ENCODE measurements around the gene ZNF672. TPM values are rescaled to one million over a fixed set of nuclear protein-coding genes. Genes with fewer than 3 reads are reported as not detected.
"Not testable (repeated sequence)": the region's sequence is repeated elsewhere in the genome, so short reads cannot be mapped to it uniquely, and the experiment has no call there.

Gene ZNF672
- total RNA-seq, 1 experiment from 2014 or later: 16.7 TPM

DNA sequence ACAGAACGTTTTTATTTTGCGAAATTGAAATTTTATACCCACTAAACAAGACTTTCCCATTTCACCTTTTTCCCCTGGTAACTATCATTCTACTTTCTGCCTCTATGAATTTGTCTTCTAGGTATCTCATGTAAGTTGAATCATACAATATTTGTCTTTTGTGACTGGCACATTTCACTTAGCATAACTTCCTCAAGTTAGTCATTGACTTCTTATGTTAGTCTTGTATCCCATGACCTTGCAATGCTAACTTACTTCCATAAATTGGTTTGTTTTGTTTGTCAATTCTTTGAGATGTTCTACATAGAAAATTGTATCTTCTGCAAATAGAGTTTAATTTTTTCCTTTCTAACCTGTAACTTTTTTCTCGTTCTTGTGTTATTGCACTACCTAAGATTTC lies 39.2 kb upstream of the ZNF672 start:
- Histone ChIP-seq H3K9ac (ENCODE audit: low read length) (no peak overlapping the region), H3K27ac (ENCODE audit: low read length) (no peak overlapping the region), H3K4me1 (ENCODE audit: low read length) (no peaks in the 10 kb centered on the region), H4K20me1 (ENCODE audit: insufficient read depth, low read depth, low read length) (no peaks in the 10 kb centered on the region), H3K36me3 (ENCODE audit: insufficient read depth, low read length) (no peaks in the 10 kb centered on the region), H3K4me3 (ENCODE audit: low read length) (no peak overlapping the region), H3K27me3 (ENCODE audit: low read length) (no peaks in the 10 kb centered on the region), H3K9me3 (ENCODE audit: low read length) (peaks cover 4% of the 10 kb centered on the region), H3K4me2 (ENCODE audit: low read depth, low read length, poor library complexity, severe bottlenecking) (no peak overlapping the region), H3K9me2 (replicated peaks; ENCODE audit: insufficient read depth, low read length) (no peaks in the 10 kb centered on the region), H2AFZ (ENCODE audit: low read length) (no peak overlapping the region), H3K79me2 (ENCODE audit: low read length) (no peaks in the 10 kb centered on the region)
- DNase-seq: no peak

DNA sequence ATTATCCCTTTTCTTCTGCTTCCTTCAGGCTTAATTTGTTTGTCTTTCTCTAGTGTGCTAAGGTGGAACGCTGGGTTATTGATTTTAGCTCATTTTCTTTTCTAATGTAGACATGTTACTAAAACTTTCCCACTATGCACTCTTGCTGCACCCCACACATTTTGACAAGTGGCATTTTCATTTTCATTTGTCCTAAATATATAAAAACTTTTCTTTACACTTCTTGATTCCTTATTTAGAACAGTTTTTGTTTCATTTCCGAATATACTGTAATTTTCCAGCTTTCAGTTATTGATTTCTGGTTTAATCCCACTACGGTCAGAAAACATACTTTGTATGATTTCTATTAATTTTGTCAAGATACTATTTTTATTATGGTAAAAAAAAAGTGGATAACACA lies 37.6 kb upstream of the ZNF672 start:
- H4K20me1 ChIP-seq (ENCODE audit: insufficient read depth, low read depth, low read length): no peaks in the 10 kb centered on the region
- H3K36me3 ChIP-seq (ENCODE audit: insufficient read depth, low read length): no peaks in the 10 kb centered on the region
- peaks cover 14% of the 10 kb centered on the region for H3K4me1 ChIP-seq (ENCODE audit: low read length)
- H3K27me3 ChIP-seq (ENCODE audit: low read length): no peaks in the 10 kb centered on the region
- no peak overlapping the region for H3K9ac ChIP-seq (ENCODE audit: low read length)
- no peaks in the 10 kb centered on the region for H3K79me2 ChIP-seq (ENCODE audit: low read length)
- no peak overlapping the region for H2AFZ ChIP-seq (ENCODE audit: low read length)
- no peak overlapping the region for H3K27ac ChIP-seq (ENCODE audit: low read length)
- H3K4me3 ChIP-seq (ENCODE audit: low read length): no peak overlapping the region
- no peaks in the 10 kb centered on the region for H3K9me3 ChIP-seq (ENCODE audit: low read length)
- no peaks in the 10 kb centered on the region for H3K9me2 ChIP-seq (replicated peaks; ENCODE audit: insufficient read depth, low read length)
- H3K4me2 ChIP-seq (ENCODE audit: low read depth, low read length, poor library complexity, severe bottlenecking): no peak overlapping the region
- DNase-seq: no peak

DNA sequence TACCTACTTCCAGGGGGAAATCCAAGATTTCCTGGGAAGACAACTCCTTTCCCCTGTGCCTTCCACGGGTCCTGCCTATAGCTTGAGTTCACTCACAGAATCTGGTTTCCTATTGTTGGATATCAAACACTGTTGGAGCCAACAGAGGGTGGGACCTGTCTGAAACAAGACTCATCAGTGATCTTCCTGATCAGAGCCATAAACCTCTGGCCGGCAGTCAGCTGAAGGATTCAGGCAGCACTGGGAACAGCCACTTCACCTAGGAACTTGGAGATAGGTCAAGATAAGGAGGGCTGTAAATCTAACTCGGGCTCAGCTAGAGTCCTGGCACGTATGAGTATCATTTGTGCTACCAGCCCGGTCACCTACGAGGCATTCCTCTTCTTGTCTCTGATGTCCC lies 35.6 kb upstream of the ZNF672 start:
- H3K27ac ChIP-seq (ENCODE audit: low read length): no peak overlapping the region
- H3K4me1 ChIP-seq (ENCODE audit: low read length): peaks cover 30% of the 10 kb centered on the region
- H2AFZ ChIP-seq (ENCODE audit: low read length): no peak overlapping the region
- H3K9ac ChIP-seq (ENCODE audit: low read length): no peak overlapping the region
- DNase-seq: no peak
- H3K27me3 ChIP-seq (ENCODE audit: low read length): no peaks in the 10 kb centered on the region
- no peak overlapping the region for H3K4me3 ChIP-seq (ENCODE audit: low read length)
- H3K9me2 ChIP-seq (replicated peaks; ENCODE audit: insufficient read depth, low read length): no peaks in the 10 kb centered on the region
- no peaks in the 10 kb centered on the region for H3K79me2 ChIP-seq (ENCODE audit: low read length)
- H4K20me1 ChIP-seq (ENCODE audit: insufficient read depth, low read depth, low read length): no peaks in the 10 kb centered on the region
- H3K4me2 ChIP-seq (ENCODE audit: low read depth, low read length, poor library complexity, severe bottlenecking): no peak overlapping the region
- no peaks in the 10 kb centered on the region for H3K9me3 ChIP-seq (ENCODE audit: low read length)
- no peaks in the 10 kb centered on the region for H3K36me3 ChIP-seq (ENCODE audit: insufficient read depth, low read length)

DNA sequence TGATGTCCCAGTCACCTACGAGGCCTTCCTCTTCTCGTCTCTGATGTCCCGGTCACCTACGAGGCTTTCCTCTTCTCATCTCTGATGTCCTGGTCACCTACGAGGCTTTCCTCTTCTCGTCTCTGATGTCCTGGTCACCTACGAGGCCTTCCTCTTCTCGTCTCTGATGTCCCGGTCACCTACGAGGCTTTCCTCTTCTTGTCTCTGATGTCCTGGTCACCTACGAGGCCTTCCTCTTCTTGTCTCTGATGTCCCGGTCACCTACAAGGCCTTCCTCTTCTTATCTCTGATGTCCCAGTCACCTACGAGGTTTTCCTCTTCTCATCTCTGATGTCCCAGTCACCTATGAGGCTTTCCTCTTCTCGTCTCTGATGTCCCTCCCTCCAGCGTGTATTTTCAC lies 34.5 kb upstream of the ZNF672 start:
- not testable (repeated sequence) for H3K4me2 ChIP-seq (ENCODE audit: low read depth, low read length, poor library complexity, severe bottlenecking); H3K27me3 ChIP-seq (ENCODE audit: low read length); H3K9ac ChIP-seq (ENCODE audit: low read length); H4K20me1 ChIP-seq (ENCODE audit: insufficient read depth, low read depth, low read length); H3K9me3 ChIP-seq (ENCODE audit: low read length); H3K79me2 ChIP-seq (ENCODE audit: low read length); H2AFZ ChIP-seq (ENCODE audit: low read length); H3K27ac ChIP-seq (ENCODE audit: low read length); H3K4me3 ChIP-seq (ENCODE audit: low read length); H3K36me3 ChIP-seq (ENCODE audit: insufficient read depth, low read length); DNase-seq; H3K9me2 ChIP-seq (replicated peaks; ENCODE audit: insufficient read depth, low read length)
- H3K4me1 ChIP-seq (ENCODE audit: low read length): peaks cover 30% of the 10 kb centered on the region

DNA sequence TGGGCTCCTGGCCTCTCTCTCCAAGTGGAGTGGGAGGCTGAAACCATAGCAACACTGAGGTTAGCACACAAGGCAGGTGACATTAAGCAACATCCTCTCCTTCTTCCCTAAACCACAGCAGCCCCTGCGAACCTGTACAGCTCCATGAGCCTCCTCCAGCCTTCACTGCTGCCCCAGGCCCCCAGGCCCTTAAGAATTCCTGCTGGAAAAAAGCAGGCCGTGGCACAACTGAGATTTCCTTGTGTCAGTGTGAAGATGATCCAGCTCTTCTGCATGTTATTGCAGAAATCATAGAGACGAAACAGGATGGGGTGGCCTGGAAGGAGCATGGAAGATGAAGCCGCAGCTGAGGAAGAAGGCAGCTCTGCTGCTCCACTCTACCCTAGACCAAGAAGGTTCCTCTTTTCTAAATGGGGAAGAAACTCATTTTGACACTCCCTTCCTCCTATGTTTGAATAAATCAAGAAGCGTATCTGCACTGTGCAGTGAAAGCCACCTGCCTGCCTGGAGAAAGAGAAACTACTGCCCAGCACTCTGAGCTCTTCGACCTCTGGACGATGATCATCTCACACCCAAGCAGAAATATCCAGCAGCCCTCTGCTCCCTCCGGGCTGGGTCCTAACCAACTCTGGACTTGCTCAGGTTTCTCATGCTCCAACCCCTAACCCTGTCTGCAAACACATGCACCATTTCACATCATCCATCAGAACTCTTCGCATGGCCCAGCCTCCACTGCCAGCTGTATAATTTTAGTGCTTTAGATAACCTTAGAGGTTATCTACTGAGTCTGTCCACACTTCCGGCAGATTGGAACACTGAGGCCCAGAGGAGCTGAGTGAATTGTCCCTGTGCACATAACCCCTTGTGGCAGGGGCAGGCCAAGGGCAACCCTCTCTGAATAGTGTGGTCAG lies 33.0 kb upstream of the ZNF672 start:
- Histone ChIP-seq H3K9ac (ENCODE audit: low read length) (peak overlapping the region; percentile 75), H3K36me3 (ENCODE audit: insufficient read depth, low read length) (no peaks in the 10 kb centered on the region), H3K79me2 (ENCODE audit: low read length) (no peaks in the 10 kb centered on the region), H3K27me3 (ENCODE audit: low read length) (no peaks in the 10 kb centered on the region), H3K9me3 (ENCODE audit: low read length) (no peaks in the 10 kb centered on the region), H3K4me3 (ENCODE audit: low read length) (peak overlapping the region; percentile 64), H3K9me2 (replicated peaks; ENCODE audit: insufficient read depth, low read length) (no peaks in the 10 kb centered on the region), H3K27ac (ENCODE audit: low read length) (peak overlapping the region; percentile 96), H4K20me1 (ENCODE audit: insufficient read depth, low read depth, low read length) (no peaks in the 10 kb centered on the region), H2AFZ (ENCODE audit: low read length) (peak overlapping the region; percentile 82), H3K4me1 (ENCODE audit: low read length) (peaks cover 30% of the 10 kb centered on the region), H3K4me2 (ENCODE audit: low read depth, low read length, poor library complexity, severe bottlenecking) (peak overlapping the region; percentile 92)
- DNase-seq: peak; percentile 94

DNA sequence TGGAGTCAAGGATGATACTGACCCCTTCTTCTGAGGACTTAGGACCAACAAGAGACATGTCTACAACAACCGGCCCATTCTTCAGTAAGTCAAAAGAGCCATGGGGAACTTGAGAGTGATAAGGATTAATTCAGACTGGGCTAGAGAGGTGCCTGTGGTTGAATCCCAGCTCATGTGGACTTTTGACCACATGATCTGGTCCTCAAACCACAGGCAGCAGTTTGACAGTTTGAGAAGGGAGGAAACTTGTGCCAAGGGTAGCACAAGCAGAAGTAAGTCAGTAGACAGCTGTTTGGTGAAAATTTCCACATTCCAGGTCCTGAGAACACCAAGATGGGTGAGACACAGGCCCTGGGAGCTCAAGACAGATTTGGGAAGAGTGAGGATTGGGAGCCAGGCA lies 32.1 kb upstream of the ZNF672 start:
- Histone ChIP-seq H3K9me2 (replicated peaks; ENCODE audit: insufficient read depth, low read length) (no peaks in the 10 kb centered on the region), H3K27ac (ENCODE audit: low read length) (peak overlapping the region; percentile 96), H3K4me1 (ENCODE audit: low read length) (peaks cover 30% of the 10 kb centered on the region), H3K4me3 (ENCODE audit: low read length) (peak overlapping the region; percentile 64), H3K79me2 (ENCODE audit: low read length) (no peaks in the 10 kb centered on the region), H3K9me3 (ENCODE audit: low read length) (no peaks in the 10 kb centered on the region), H3K9ac (ENCODE audit: low read length) (peak overlapping the region; percentile 75), H3K4me2 (ENCODE audit: low read depth, low read length, poor library complexity, severe bottlenecking) (peak overlapping the region; percentile 92), H3K27me3 (ENCODE audit: low read length) (no peaks in the 10 kb centered on the region), H2AFZ (ENCODE audit: low read length) (peak overlapping the region; percentile 57; the same call in 1 of the 2 replicates), H4K20me1 (ENCODE audit: insufficient read depth, low read depth, low read length) (no peaks in the 10 kb centered on the region), H3K36me3 (ENCODE audit: insufficient read depth, low read length) (no peaks in the 10 kb centered on the region)
- DNase-seq: peak; percentile 51

DNA sequence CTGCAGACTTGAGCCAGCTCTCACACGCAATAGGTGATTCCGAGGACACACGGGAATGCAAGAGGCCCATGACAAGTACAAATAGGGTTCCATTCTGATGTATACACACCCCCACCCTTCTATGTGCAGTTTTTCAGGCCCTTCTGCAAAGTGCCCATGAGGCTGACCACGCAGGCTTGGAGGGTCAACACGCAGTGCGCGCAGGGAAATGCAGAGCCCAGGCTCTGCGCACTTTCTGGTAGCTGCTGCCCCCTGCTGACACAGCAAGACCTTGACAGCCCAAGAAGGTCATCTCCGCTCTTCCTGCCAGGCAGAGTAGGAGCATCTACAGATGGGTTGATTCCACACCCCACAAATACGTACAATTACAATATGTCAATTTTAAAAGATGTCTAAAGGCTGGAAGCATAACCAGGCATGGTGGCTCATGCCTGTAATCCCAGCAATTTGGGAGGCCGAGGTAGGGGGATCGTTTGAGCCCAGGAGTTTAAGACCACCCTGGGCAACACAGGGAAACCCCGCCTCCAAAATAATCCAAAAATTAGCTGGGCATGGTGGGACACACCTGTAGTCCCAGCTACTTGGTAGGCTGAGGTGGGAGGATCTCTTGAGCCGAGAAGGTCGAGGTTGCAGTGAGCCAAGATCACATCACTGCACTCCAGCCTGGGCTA lies 30.8 kb upstream of the ZNF672 start:
- no peak overlapping the region for H3K9ac ChIP-seq (ENCODE audit: low read length)
- peak; percentile 85 for DNase-seq
- no peak overlapping the region for H3K4me3 ChIP-seq (ENCODE audit: low read length)
- no peak overlapping the region for H3K27ac ChIP-seq (ENCODE audit: low read length)
- peaks cover 30% of the 10 kb centered on the region for H3K4me1 ChIP-seq (ENCODE audit: low read length)
- no peaks in the 10 kb centered on the region for H3K27me3 ChIP-seq (ENCODE audit: low read length)
- H3K36me3 ChIP-seq (ENCODE audit: insufficient read depth, low read length): no peaks in the 10 kb centered on the region
- H3K79me2 ChIP-seq (ENCODE audit: low read length): no peaks in the 10 kb centered on the region
- H2AFZ ChIP-seq (ENCODE audit: low read length): no peak overlapping the region
- no peaks in the 10 kb centered on the region for H3K9me3 ChIP-seq (ENCODE audit: low read length)
- H3K4me2 ChIP-seq (ENCODE audit: low read depth, low read length, poor library complexity, severe bottlenecking): no peak overlapping the region
- no peaks in the 10 kb centered on the region for H3K9me2 ChIP-seq (replicated peaks; ENCODE audit: insufficient read depth, low read length)
- no peaks in the 10 kb centered on the region for H4K20me1 ChIP-seq (ENCODE audit: insufficient read depth, low read depth, low read length)

DNA sequence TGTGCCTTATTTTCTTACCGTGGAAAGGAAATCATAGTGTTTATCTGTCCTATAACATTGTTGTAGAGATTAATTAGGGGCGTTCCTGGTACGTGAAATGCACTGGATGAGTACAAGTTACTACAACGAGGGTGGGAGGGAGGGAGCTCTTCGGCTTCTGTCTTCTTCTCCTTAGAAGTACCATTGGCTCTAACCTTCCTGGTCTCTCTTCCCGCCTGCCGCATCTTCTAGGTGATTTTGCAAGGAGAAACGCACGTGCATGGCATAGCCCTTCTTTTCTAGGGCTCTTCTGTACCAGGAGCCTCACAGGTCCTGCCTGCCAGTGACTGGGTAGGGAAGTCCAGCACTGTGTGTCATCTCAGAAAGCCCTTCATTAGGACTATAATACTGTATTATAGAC lies 29.1 kb upstream of the ZNF672 start:
- Histone ChIP-seq H3K36me3 (ENCODE audit: insufficient read depth, low read length) (no peaks in the 10 kb centered on the region), H3K27me3 (ENCODE audit: low read length) (no peaks in the 10 kb centered on the region), H3K27ac (ENCODE audit: low read length) (no peak overlapping the region), H3K9me2 (replicated peaks; ENCODE audit: insufficient read depth, low read length) (no peaks in the 10 kb centered on the region), H3K4me1 (ENCODE audit: low read length) (peaks cover 32% of the 10 kb centered on the region), H3K9me3 (ENCODE audit: low read length) (no peaks in the 10 kb centered on the region), H4K20me1 (ENCODE audit: insufficient read depth, low read depth, low read length) (no peaks in the 10 kb centered on the region), H3K79me2 (ENCODE audit: low read length) (no peaks in the 10 kb centered on the region), H2AFZ (ENCODE audit: low read length) (no peak overlapping the region), H3K4me2 (ENCODE audit: low read depth, low read length, poor library complexity, severe bottlenecking) (no peak overlapping the region), H3K9ac (ENCODE audit: low read length) (no peak overlapping the region), H3K4me3 (ENCODE audit: low read length) (no peak overlapping the region)
- DNase-seq: no peak

Measured in Karpas-422 (cell line).